ENCODE results near the gene RANBP6.
"Not testable (repeated sequence)": the region's sequence is repeated elsewhere in the genome, so short reads cannot be mapped to it uniquely, and the experiment has no call there.

The RANBP6 gene

DNA sequence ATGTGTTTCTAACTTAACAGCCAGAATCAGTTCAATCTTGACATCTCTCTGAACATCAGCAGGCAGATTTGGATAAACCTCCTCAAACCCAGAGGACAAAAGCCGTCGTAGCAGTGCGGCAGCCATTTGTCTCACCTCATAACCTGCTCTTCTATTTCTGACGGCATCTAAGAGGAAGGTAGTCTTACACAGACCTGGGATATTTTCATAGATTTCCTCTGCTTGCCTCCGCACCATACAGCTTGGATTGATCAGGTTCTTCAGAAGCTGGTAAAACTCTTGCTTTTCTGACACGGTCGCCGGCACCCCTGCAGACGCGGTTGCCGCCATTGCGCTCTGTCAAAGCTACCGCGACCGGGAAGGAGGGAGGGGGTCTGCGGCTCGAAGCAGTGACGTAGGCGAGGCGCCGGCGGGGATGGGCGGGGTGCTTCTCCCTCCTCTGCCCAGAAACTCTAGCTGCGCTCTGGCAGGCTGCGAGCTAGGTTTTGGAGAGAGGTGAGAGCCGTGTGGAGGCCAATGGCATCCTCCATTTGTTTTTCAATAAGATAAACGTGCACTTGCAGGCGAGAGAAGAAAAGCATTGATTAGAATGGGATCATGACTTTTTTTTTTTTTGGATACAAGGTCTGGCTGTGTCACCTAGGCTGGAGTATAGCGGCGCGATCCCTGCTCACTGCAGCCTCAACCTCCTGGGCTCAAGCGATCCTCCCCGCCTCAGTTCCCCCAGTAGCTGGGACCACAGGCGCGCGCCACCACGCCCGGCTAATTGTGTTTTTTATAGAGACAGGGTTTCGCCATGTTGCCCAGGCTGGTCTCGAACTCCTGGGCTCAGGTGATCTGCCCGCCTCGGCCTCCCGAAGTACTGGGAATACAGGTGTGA, at the start of gene RANBP6:
RANBP6 (minus strand) TSS at position 347 of the 880 bp plus-strand sequence; CDS start at position 330, 17 bp downstream.
- DNase-seq, result peak; percentile 87

DNA sequence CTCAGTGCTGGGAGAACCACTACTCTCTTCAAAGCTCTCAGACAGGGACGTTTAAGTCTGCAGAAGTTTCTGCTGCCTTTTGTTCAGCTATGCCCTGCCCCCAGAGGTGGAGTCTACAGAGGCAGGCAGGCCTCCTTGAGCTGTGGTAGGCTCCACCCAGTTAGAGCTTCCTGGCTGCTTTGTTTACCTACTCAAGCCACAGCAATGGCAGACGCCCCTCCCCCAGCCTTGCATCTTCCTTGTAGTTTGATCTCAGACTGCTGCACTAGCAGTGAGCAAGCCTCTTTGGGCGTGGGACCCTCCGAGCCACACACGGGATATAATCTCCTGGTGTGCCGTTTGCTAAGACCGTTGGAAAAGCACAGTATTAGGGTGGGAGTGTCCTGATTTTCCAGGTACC, 47.7 kb upstream of the RANBP6 start:
- not testable (repeated sequence) for DNase-seq

DNA sequence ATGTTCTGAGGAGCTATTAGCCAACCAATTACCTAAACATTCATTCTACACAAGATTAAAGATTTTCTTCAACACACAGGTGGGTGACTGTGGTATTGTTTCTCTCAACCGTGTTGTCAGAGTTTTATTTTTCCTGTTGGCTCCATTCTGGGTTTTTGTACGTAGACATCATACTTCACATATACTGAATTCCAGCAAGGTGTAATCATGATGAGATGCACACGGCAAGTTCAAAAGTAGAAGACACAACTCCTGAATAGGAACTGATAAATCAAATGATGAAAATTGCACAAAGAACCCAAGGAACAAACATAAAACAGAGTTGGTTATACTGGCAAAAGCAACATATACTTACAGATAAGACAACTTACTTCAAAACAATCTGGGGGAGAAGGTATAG, 40.2 kb upstream of the RANBP6 start:
- no peak for DNase-seq

DNA sequence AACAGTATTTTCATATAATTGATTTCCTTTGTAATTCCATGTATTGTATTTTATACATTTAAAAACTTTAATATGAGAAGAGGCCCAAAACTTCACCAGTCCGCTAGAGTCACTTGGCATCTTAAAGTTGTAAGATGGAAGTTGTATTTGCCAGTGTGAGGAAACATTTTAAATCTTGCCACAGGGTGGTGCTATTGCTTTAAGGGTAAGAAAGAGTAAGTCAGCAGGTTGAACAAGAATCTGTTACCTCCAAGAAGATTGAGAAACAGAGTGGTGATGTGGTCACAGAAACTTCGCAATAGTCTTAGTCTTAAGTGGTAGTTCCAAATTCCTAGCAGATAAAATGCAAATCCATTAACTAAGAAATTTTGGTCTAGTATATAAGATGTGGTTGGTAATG, 39.8 kb upstream of the RANBP6 start:
- DNase-seq, result no peak

DNA sequence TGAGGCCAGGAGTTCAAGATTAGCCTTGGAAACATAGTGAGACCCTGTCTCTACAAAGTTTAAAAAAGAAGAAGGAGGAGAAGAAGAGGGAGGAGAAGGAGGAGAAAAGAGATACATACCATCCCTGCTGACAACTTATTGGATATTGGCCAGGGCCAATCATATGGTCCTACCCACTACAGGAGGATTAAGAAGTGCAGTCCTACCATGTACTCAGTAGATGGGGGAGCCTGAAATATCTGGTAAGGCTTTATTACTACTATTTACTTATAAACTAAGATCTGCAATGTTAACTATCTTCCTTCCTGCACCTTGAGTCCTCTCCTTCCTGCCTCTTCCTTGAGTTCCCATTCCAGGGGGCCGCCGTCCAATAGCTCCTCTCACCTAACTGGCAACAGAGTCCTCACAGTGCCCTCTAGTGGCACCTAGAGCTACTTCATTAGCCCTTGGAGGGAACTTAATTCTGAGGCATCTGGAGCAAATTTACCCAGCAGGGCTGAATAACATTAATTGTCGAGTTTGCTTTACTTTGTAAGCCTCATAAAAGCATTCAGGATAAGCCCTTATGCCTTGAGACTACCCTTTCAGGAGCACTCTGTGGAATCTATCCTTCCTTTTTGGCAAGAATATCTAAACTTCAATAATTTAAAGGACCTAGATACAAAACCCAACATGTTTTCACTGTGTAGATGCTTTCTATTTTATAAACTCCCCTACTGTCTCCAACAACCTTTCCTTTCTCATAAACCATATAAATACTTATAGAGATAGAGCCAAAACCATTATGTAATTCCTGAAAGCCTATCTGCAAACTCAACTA, 39.1 kb upstream of the RANBP6 start:
- peak; percentile 47 for DNase-seq

DNA sequence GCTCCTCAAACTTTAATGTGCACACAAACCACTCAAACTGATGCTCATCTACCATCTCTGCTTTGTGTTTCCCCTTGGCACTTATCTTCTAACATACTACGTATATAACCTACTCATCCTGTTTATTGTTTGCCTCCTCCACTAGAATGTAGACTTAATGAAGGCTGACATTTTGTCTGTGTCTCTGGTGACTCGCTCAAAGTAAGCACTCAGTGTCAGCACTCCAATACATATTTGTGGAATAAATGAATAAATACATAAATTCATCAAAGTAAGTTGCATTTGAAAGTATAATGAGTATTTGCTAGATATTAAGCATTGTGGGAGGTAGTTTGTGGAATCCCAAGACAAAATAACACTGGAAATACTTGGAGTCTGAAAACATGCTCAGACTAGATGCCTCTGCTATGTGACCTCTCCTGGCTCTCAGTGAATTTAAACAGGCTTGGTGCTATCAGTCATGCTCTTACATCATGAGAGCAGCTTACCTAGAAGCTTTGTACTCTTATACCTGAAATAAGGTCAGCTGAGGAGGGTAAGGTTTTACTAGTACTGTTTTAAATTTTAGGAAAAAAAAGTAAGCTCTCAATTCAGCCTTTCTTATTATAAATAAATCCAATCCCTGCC, 37.0 kb upstream of the RANBP6 start:
- DNase-seq, result no peak

DNA sequence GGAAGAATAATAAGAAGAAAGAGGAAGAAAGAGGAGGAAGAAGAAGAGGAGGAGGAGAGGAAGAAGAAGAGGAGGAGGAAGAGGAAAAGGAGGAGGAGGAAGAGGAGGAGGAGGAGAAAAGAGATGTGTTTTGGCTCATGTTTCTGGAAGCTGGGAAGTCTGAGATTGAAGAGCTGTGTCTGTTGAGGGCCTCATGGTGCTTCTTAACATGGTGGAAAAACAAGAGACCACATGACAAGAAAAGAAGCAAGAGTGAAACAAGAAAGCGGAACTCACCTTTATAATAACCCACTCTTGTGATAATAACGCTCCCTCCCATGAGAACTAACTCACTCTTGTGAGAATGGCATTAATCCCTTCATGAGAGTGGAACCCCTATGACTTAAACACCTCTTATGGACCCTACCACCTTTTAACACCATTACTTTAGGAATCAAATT, 36.1 kb upstream of the RANBP6 start:
- no peak for DNase-seq

DNA sequence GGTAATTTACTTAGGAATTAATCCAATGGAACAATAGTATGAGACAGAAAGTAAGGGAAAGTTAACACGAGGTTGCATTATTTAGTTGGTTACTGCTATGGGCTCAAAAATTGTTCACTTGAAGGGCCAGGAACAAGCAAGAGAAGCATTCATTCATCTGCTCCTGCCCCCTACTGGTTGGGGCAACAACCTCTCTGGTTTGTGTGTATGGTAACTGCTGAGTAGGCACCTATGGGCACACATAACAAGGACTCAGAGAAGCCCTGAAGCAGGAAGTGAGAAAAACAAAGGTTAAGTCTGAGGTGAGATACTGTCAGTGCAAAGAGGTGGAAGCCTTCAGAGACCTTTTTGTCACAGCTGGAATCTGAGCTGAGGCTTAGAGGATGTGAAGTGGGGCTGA, 34.4 kb upstream of the RANBP6 start:
- DNase-seq, result no peak

DNA sequence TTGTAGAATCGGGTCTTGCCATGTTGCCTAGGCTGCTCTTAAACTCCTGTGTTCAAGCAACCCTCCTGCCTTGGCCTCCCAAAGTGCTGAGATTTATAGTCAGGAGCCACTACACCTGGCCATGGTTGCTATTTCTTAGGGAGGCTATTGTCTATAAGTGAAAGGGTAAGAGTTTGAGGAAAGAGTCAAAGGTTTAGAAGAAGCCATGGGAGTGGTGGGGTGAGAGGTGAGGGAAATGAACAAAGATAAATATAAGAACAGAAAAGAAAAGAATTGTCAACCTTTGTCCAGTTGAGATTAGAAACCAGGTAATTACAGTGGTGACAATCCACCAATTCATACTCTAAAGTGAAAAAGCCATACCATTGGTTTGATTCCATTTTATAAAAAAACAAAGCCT, 32.6 kb upstream of the RANBP6 start:
- DNase-seq, result no peak

DNA sequence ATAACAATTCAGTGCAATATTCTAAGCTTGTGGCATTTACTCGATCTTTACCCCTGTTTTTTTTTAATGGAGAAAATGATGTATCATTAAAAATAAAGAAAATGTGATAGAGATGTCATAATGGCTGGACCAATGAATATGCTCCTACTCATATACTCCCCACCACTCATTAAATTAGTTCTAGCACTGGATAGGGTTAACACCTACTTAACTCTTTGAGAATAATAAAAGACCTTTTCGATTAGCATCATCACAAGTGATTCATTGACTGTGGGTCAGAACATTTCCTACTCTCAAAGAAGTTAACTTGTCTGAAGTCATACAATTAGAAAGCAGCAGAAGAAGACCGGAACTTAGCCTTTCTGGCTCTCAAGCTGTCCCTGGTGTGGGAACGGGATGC, 31.6 kb upstream of the RANBP6 start:
- no peak for DNase-seq

DNA sequence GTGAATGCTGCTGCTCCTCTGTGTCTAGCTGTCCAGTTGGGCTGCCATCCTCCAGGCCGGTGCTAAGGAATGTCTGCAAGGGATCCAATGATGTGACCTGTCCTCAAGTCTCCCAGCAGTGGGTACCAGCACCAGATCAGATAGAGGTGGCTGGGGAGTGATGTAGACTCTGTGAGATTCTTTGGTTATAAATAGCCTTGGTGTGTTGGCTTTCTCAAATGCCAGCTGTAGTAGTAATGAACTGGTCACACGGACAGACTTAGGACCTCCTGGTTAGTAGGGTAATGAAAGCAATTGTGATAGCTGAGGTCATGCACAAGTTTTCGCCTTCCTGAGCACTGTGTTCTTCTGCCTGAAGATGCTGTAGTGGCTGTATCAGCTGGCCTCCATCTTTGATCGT, 29.9 kb upstream of the RANBP6 start:
- DNase-seq, result no peak

DNA sequence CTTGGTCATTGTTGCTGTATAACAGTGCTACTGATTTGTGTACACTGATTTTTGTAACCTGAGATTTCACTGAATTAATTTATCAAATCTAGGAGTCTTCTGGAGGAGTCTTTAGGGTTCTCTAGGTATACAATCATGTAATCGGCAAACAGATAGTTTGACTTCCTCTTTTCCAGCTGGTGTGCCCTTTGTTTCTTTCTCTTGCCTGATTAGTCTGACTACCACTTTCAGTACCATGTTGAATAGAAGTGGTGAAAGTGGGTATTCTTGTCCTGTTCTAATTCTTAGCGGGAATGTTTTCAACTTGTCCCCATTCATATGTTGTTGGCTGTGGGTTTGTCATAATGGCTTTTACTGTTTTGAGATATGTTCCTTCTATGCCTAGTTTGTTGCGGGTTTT, 24.7 kb upstream of the RANBP6 start:
- no peak for DNase-seq

DNA sequence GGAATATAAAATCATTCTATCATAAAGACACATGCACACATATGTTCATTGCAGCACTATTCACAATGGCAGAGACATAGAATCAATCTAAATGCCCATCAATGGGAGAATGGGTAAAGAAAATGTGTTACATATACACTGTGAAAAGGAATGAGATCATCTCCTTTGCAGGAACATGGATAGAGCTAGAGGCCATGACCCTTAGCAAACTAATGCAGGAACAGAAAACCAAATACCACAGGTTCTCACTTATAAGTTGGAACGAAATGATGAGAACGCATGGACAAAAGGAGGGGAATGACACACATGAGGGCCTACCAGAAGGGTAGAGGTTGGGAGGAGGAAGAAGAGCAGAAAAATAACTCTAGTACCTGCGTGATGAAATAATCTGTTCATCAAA, 21.0 kb upstream of the RANBP6 start:
- DNase-seq, result no peak

DNA sequence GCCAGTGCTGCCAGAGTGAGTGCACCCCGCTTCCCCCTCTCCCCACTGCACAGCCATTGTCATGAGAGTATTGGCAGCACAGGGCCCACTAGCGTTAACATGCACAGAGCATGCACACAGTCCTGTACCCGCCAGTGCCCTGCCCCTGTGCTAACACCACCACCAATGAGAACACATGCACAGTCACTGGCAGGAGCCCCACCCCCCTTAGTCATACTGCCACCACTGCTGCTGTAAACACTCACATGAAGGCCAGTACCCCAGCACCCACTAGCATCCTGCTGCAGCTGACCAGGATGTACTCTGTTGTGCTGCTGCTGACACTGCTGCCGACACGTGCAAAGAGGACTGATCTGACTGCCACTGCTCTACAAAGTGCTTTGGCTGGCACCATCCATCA, 19.5 kb upstream of the RANBP6 start:
- DNase-seq, result no peak

DNA sequence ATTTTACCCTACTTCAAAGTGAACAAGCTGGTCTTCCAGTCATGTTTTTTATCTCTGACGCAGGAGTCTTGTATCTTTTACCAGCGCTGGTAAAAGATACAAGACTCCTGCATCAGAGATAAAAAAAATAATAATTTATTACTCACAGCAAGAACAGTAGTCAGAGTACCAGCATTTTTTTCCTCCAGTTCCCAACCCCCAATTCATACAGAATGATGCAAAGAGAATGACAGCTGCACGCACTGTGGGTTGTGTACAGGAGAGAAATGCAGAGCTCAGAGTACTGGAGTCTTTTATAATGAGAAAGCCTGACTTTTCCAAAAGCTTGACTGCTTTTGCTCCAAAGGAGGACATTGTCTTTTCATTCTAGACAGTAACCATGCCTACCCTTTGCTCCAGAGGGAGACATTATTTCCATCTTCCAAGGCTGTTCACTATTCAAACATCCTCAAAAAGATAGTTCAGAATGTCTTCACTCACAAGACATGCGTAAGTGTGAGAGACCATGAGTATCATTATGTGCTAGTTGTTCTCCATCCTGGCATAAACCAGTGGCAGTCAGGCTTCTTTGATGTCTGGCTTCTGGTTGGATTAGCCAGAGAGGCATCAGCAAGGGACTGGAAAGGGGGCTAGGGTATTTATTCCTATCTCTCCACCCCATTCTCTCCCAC, 14.3 kb upstream of the RANBP6 start:
- no peak for DNase-seq

DNA sequence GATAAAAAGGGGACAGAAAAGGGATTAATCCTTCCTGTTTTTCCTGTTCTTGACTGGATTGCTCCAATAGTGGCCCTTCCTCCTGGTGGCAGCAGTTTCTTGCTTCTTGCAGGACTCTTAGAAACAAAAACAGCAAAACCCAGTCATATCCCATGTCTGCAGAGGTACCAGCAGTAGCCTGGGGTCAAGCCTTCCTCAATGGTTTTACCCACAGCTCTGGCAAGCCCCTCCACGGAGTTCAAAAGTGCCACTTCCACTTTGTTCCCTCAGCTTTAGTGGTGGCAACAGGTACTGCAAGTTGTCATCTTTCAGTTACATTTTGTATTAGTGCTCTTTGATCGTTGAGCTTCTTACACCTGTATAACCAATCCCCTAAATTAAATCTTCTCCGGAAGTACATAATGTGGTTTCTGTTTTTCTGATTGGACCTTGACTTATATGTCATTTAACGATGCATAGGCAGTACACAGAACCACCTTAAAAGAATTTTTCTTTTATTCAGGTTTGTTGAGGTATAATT, 8.7 kb upstream of the RANBP6 start:
- no peak for DNase-seq

DNA sequence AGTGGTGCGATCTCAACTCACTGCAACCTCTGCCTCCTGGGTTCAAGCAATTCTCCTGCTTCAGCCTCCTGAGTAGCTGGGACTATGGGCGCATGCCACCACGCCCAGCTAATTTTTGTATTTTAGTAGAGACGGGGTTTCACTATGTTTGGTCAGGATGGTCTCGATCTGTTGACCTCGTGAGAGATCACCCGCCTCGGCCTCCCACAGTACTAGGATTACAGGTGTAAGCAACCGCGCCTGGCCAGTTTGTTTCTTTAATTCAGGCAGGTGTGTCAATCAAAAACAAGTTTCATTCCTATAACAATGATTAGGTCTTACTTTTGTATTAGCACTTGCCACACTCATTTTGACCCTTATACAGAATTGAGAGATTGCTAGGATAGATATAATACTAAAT, 1.6 kb upstream of the RANBP6 start:
- not testable (repeated sequence) for DNase-seq

DNA sequence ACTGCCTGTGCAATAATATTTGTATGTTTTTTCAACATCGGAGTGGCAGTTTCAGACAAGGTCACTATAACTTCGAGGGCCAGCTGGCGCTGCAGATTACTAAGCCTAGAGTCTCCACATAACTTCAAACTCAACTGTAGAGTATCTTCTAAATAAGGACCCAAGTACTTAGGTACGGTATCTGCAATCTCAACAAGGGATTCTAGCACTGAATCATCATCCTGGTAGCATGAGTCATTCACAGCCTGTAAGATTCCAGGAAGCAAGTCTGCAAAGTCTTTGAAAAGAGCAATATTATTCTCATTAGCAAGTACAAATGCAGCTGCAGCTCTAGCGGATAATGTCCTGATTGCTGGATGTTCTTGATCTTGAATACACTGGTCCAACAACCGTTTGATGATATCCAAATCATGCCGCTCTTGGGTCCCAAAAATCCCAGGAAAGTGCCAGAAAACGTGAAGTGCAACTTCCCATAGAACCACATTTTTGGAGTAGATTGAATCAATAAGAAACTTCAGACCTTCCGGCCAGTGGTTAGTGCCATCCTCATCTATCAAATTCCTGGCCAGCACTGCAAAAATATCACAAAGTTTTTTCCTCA, 654 bp downstream of the RANBP6 start:
- no peak for DNase-seq

DNA sequence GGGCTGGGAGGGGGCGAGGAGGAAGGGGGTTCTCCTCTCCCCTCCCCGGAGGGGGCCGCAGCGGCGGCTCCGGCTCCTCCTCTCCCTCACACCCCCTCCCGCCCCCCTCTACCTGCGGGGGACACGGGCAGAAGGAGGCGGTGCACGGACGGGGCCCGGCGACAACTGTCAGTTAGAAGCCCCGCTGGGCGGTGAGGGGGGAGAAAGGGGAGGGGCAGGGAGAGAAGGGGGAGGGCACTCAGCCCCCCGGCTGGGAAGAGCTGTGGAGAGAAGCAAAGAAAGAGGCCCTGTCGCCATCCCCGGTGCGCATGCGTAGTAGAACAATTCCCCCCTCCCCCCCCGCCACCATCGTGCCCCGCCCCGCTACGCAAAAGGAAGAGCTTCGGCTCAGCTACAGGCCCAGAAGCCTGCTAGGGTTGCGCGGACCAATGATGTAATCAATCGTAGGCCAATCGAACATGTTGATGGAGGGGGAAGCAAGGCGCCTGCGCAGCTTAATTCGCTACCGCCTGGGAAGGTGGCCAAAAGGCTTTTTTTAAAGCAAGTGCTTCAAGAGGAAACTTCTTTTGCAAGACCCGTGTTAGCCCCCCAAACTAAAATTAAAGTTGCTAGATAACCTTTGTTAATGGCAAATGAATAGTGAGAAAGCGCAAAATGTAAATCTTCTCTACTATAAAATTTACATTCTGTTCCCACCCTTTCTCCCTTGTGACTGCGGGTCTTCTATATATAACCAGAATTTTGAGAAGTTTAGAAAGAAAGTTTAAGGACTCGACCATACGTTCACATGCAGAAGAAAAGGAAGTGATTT, 7.0 kb downstream of the RANBP6 start:
- peak; percentile 85 for DNase-seq

DNA sequence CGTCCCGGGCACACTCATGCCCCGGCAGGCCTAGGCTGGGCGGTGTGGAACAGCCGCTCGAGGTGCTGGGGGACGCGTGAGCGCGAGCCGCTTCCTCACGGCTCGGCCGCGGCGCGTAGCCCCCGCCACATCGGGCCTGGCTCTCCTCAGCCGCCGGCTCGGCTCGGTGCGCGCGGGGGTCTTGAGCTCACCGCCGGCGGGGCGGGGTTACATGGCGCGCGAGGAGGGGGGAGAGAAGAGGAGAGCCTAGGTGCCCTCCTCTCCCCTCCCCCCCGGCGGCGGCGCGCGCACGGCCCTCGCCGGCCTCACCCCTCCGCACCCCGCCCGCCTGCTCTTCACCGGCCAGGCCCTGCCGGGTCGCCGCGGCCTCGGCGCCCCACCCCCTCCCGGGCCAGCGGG, 7.7 kb downstream of the RANBP6 start:
- DNase-seq, result peak; percentile 77

DNA sequence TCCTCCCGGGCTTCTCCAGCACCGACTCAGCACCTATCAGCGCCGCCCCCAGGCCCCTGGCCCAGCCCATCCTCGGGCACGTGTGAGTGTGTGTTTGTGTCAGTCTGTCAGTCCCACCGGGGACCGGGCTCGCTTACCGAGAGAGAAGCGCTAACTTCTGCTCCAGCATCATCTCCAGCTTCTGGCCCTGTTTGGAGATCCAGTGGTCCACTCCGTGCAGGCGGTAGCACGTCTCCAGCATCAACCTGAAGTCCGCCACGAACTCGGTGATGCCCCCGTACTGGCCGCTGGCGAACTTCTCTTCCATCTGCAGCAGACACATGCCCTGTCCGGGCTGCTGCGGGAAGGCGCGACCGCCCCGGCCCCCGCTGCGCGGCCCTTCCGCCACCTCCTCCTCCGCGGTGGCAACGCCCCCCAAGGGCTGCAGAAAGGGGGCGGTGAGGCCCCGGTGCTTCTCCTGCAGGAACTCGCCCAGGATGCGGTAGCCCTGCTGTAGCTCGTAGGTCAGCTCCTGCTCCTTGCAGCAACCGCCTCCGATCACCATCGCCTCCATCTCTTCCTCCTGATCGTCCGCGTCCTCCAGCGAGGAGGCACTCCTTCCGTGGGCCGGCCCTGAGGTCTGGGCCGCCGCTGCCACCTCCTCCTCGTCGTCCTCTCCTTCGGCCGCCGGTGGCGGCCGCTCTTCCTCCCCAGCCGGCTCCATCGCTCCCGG, 8.2 kb downstream of the RANBP6 start:
- peak; percentile 95 for DNase-seq
